ENCODE data around the gene TCF4. TPM values are rescaled to one million over a fixed set of nuclear protein-coding genes. Genes with fewer than 3 reads are reported as not detected.
A peak's percentile ranks its signal among the peaks of the same experiment; 100 is the strongest.

The TCF4 gene
- total and polyA plus RNA-seq, 2 experiments from 2014 or later = 77.7 to 89.2 TPM

GRCh38 chr18:55189972-55190371 lies 398.0 kb downstream of the TCF4 start:
- Mint-ChIP-seq H3K36me3 (ENCODE audit: low read depth) (no peaks in the 10 kb centered on the region), H3K27me3 (ENCODE audit: insufficient read depth, low read depth, poor library complexity) (peaks cover 4% of the 10 kb centered on the region), H3K27ac (no peak overlapping the region), H3K4me3 (no peak overlapping the region), H3K9me3 (no peaks in the 10 kb centered on the region; the same call in 2 of the 3 replicates), H3K4me1 (no peaks in the 10 kb centered on the region; the same call in 2 of the 3 replicates)
- TF ChIP-seq JUNB (IDR thresholded peaks at IDR 0.05; ENCODE audit: unreplicated experiment) (peak; percentile 51), ETS1 (IDR thresholded peaks at IDR 0.05) (no peak), STAT1 (IDR thresholded peaks at IDR 0.05; ENCODE audit: unreplicated experiment) (no peak)
- H3K79me2 ChIP-seq (replicated peaks; ENCODE audit: insufficient read depth) = no peaks in the 10 kb centered on the region
- H3K4me3 ChIP-seq = no peak overlapping the region
- H3K4me2 ChIP-seq = no peak overlapping the region
- H3F3A ChIP-seq (replicated peaks; ENCODE audit: low read depth) = no peaks in the 10 kb centered on the region
- no peaks in the 10 kb centered on the region for H3K36me3 ChIP-seq (ENCODE audit: insufficient read depth)
- peak; percentile 58 for DNase-seq (ENCODE audit: low spot score)
- H3K9me2 ChIP-seq (ENCODE audit: insufficient read depth) = peaks cover 5% of the 10 kb centered on the region; the same call in 1 of the 2 replicates
- no peaks in the 10 kb centered on the region for H3K27me3 ChIP-seq (ENCODE audit: insufficient read depth)
- no peak overlapping the region for H2AFZ ChIP-seq
- no peak overlapping the region for H3K27ac ChIP-seq (ENCODE audit: low read depth)
- no peaks in the 10 kb centered on the region for H3K4me1 ChIP-seq (ENCODE audit: insufficient read depth)
- ATAC-seq = peak; percentile 88
- no peaks in the 10 kb centered on the region for H4K20me1 ChIP-seq (replicated peaks; ENCODE audit: insufficient read depth)

- no peak overlapping the region for H3K27ac Mint-ChIP-seq
- Histone ChIP-seq H3K27me3 (ENCODE audit: insufficient read depth) (no peaks in the 10 kb centered on the region), H2AFZ (no peak overlapping the region; the same call in 1 of the 2 replicates), H4K20me1 (replicated peaks; ENCODE audit: insufficient read depth) (no peaks in the 10 kb centered on the region), H3K9me2 (ENCODE audit: insufficient read depth) (peaks cover 5% of the 10 kb centered on the region; the same call in 1 of the 2 replicates), H3K4me3 (no peak overlapping the region), H3K27ac (ENCODE audit: low read depth) (no peak overlapping the region), H3F3A (replicated peaks; ENCODE audit: low read depth) (no peaks in the 10 kb centered on the region), H3K4me1 (ENCODE audit: insufficient read depth) (no peaks in the 10 kb centered on the region), H3K79me2 (replicated peaks; ENCODE audit: insufficient read depth) (no peaks in the 10 kb centered on the region), H3K36me3 (ENCODE audit: insufficient read depth) (no peaks in the 10 kb centered on the region), H3K4me2 (no peak overlapping the region)
- no peaks in the 10 kb centered on the region for H3K36me3 Mint-ChIP-seq (ENCODE audit: low read depth)
- H3K27me3 Mint-ChIP-seq (ENCODE audit: insufficient read depth, low read depth, poor library complexity) = peaks cover 4% of the 10 kb centered on the region
- no peaks in the 10 kb centered on the region; the same call in 2 of the 3 replicates for H3K4me1 Mint-ChIP-seq
- H3K9me3 Mint-ChIP-seq = no peaks in the 10 kb centered on the region; the same call in 2 of the 3 replicates
- ATAC-seq (no peak), DNase-seq (ENCODE audit: low spot score) (no peak)
- no peak overlapping the region for H3K4me3 Mint-ChIP-seq
- TF ChIP-seq STAT1 (IDR thresholded peaks at IDR 0.05; ENCODE audit: unreplicated experiment) (no peak), EZH2phosphoT487 (IDR thresholded peaks at IDR 0.05; ENCODE audit: unreplicated experiment) (no peak), POLR2AphosphoS5 (IDR thresholded peaks at IDR 0.05; ENCODE audit: low read depth) (no peak), JUNB (IDR thresholded peaks at IDR 0.05; ENCODE audit: unreplicated experiment) (no peak), ZNF114 (CRISPR knock-in tag; IDR thresholded peaks at IDR 0.05) (no peak), NANOG (IDR thresholded peaks at IDR 0.05; ENCODE audit: borderline replicate concordance) (no peak), ETS1 (IDR thresholded peaks at IDR 0.05) (no peak), CREB1 (CRISPR knock-in tag; IDR thresholded peaks at IDR 0.05; ENCODE audit: low read depth) (no peak), REST (IDR thresholded peaks at IDR 0.05; ENCODE audit: unreplicated experiment) (no peak), EZH2 (IDR thresholded peaks at IDR 0.05; ENCODE audit: low read depth, unreplicated experiment) (no peak)
Measured at GRCh38 chr18:55186588-55186987, 401.4 kb downstream of the TCF4 start.

Data from GM23338 (cell line).